ENCODE measurements around the gene NCOA1.
"Not testable (repeated sequence)": the region's sequence is repeated elsewhere in the genome, so short reads cannot be mapped to it uniquely, and the experiment has no call there.

The NCOA1 gene

DNA sequence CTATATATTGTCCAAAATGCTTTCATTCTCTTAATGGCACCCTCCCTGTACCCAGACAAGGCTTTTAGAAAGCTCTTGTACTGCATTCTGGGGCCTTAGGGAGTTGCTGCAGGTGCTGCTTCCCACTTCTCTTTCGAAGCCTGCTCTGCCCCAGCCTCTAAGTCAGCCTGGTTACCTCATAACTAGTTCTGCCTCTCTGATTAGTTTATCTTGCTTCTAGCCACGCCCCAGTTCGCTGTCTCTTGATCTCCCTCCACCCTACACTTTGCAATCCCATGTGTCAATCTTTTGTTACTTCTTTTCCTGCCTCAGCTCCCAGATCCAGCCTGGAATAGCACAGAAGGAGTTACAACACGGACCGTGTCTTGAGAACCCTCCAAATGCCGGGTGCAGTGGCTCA is 13.8 kb upstream of the NCOA1 start:
- DNase-seq = no peak

DNA sequence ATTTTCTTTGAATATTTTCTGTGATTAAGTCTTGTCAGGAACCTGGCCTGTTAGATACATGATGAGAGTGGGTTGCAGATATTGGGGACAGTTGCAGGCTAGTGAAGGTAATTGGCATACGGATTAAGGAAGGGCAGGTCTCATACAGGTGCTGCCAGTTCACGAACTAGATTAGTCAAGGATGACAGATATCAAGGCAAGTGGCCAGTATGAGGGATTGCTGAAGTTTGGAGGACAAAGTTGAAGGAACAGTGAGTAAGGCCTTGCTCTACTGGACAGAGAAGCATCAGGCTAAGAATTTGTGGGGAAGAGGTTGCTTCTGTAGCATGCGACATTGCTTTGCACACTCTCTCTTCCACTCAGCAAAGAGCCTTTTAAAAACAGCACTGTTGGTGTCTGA is 12.8 kb upstream of the NCOA1 start:
- no peak for DNase-seq

DNA sequence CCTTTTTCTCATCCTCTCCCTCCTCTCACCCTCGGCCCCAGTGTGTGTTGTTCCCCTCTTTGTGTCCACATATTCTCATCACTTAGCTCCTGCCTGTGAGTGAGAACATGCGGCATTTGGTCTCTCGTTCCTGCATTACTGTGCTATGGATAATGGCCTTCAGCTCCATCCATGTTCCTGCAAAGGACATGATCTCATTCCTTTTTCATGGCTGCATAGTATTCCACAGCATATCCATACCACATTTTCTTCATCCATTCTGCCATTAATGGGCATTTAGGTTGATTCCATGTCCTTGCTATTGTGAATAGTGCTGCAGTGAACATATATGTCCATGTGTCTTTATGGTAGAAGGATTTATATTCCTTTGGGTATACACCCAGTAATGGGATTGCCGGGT is 10.8 kb upstream of the NCOA1 start:
- no peak for DNase-seq

DNA sequence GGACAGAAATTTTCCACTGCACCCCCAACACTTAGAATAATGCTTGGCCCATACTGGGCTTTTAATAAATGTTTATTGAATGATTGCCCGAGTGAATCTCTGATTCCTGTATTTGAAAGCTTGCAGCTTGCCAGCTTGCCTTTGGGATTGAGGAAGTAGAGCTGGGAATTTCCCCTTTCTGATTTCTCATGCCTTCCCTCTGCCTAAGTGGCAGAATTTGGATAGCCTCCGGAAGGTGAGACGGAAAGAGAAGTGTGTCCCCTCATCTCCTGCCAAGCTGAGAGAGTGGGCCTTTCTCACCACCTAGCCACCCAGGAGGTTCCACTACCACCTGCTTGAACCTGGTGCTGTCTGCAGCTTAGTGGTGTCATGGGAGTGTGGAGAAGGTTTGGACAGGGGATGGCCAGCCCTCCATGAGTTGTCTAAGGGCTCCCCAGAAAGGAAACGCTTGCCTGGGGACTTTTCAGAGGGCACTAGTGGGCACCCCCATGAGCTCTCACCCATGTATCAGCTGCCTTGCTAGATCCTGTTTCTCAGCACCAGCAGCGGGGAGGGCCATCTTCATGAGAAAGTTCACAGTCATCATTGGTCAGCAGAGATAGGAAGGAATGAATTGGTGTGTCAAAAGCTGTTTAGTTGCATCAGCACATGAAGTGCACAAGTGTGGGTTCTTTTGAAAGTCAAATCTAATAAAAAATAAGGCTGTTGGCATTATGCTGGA is 8.6 kb upstream of the NCOA1 start:
- DNase-seq = no peak

- no peak for DNase-seq
These were observed 8.1 kb upstream of the NCOA1 start for GRCh38 chr2:24482972-24483300.

DNA sequence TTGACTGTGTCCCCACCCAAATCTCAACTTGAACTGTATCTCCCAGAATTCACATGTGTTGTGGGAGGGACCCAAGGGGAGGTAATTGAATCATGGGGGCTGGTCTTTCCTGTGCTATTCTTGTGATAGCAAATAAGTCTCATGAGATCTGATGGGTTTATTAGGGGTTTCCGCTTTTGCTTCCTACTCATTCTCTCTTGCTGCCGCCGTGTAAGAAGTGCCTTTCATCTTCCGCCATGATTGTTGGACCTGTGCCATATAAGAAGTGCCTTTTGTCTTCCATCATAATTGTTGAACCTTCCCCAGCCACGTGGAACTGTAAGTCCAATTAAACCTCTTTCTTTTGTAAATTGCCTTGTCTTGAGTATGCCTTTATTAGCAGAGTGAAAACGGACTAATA is 6.4 kb upstream of the NCOA1 start:
- DNase-seq = not testable (repeated sequence)

DNA sequence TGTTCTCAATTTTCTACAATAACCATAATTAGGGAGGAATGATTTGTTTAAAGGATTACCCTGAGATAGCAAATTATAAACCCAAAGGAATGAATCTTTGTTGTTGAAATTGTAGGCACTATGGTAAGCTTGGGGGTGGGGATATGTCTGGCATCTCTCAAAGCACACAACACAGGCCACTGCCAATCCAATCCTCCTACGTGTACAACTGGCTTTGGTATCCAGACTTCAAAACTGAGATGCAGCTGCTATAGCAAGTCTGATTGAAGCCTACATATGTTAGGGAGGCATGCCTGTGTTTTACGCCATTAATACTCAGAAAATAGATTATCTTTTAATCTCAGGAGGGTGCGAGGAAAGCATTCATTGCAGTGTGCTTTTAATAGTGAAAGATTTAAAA is 5.9 kb upstream of the NCOA1 start:
- no peak for DNase-seq

- no peak for DNase-seq
These were observed 4.3 kb upstream of the NCOA1 start for GRCh38 chr2:24486636-24487205.

DNA sequence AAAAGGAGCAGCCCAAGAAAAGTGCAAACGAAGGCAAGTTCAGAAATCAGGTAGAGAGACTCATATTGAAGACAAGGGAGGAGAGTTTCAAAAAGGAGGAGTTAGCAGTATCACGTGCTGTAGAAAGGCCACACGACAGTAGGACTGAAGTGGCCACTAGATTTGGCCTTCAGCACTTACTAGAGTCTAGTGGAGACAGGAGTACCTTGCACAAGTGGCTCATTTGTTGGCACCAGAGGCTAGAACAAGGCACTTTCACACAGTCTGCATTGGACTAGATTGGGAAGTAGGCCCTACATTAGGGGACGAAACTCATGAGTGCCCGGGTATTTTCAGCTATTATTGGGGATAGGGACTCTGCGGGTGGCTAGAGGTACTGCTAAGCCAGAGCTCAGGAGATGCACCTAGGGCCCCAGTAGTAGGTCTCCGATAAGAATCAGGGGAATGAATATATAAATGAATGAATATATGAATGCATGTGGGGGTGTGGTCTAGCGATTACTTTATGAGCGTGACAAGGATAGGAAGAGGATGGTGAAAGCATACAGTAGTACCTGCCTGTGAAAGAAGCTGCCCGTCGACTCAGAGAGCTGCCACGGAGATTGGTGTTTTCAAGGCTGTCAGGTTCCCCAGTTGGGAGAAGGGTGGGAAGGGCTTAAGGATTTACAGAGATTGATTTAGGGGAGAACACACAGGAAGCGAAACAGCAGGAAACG is 1.4 kb upstream of the NCOA1 start:
- DNase-seq = no peak

DNA sequence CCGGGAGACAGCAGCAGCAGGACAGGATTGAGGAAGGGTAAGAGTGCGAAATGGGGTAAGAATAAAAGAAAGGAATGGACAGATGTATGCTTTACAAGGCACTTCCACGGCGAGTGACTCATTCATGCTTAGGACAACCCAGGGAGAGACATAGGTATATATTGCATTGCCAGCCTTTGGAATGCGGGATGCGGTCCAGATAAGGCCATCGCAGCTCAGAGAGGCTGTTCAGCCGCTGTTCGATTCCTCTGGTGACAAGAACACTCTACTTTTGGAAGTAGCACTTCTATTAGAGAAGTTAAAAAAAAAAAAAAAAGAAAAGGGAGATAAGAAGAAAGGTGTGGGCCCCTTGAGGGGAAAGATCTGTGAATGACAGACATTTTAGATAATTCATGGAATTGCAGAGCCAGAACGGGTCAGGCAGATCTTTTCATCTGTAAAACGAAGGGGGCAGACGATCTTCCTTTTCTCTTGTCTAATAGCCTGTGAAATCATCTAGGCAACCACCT is 819 bp upstream of the NCOA1 start:
- DNase-seq = peak in 1 of 2 experiments; percentile 31

DNA sequence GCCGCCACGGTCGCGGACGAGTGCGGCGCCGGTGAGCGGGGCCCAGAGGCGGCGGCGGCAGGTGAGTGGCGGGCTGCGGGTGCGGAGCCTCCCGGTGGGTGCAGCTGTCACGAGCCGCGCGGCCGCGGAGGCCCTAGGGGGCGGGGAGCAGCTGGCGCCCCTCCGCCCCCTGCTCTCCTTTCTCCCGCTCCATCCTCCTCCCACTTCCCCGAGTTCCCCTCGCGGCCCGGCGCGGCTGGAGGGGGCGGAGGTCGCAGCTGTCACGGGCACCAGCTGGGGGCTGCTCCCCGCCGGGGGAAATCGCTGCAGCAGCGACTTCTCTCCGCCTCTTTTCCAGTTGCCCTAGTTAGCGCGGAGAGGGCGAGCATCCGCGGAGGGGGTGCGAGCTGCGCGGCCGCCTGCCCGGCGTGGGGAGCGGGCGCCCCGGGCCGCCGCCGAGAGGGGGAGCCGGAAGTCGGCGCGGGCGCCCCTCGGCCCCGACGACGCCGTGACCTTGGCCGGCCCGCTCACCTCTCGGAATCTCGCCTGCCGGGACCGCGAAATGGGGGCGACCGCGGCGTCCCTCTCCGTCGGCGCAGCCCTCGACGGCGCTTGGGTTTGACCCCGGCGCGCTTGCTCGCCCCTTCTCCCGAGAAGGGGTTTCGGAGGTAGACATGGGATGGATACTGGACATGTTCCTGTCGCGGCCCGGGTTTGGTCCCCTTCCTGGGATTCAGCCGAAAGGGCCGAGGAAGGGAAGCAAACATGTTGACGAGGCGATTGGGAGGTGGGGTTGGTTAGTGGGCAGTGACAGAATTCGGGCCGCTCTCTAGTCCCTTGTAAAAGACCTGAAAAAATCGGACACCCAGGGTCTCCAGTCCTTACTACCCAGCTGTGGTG is 727 bp downstream of the NCOA1 start:
- DNase-seq = peak; percentile 33 to 45

DNA sequence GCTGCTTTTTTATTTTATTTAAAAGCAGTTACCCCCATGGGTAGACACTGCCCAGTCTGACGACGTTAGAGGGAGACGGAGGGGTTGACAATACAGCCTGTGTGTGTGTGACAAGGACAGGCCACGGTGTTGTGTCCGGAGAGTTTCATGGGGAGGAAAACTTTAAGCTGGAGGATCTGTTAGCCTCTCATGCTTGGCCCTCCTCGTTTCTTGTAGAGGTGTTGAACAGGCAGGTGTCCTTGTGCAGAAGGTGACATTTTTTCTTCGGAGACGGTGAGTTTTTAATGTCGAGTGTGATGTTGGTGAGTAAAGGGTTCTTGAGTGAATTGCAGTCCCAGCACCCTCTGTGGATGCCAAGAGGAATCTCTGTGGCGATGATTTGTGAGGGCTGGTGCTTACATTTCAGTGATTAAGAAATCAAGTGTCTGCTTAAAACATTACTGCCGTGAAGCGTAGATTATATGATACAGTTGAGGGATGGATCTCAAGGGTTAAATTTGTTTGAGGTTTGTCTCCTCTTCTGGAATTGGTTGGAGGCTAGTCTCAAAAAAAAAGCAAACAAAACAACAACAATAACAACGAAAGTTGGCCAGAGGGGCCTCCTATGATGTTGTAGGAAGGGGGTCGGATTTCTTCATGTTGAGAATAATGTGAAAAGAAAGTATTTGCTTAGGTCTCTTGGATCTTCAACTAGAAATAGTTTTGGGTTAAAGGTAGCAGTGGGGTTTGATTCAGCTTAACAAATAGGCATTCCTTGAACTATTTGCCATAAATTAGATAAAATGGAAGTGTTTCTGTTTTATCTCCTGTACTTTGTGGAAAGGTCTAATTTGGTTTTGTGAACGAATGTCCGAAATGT is 1.6 kb downstream of the NCOA1 start:
- no peak for DNase-seq

DNA sequence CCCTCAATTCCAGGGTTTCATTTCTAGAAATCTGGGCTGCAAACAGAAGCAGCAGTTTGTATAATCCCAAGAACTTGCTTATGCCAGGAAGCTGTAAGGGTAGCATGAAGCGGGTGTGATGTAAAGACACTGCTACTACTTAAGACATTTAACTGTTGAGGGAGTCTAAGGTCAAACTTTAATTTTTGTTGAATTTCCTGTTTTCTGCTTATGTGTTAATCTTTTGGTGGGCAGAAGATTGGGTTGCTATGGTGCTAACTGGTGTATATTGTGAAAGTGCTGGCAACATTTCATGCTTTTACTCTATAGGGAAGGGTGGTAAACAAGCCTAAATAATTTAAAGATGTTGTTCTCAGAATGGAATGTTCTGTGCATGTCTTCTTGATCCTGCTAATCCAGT is 2.7 kb downstream of the NCOA1 start:
- peak in 1 of 2 experiments; percentile 12 for DNase-seq

DNA sequence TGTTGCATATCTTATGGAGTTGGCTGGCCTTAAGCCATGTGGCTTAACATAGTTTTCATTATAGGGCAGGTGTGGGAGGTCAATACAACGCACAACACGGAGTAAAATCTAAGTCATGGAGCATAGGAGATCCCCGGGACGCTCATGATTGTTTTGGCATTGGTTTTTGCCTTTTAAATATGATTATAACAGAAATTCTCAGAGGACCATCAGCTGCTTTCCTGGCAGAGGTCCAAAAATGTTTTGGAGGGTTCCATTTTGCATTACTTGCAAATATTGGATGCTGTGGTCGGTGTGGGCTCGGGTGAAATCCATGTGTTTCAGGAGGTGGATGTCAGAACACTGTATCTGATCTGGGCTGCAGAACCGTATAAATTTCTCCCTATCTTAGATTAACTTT is 3.4 kb downstream of the NCOA1 start:
- no peak for DNase-seq

DNA sequence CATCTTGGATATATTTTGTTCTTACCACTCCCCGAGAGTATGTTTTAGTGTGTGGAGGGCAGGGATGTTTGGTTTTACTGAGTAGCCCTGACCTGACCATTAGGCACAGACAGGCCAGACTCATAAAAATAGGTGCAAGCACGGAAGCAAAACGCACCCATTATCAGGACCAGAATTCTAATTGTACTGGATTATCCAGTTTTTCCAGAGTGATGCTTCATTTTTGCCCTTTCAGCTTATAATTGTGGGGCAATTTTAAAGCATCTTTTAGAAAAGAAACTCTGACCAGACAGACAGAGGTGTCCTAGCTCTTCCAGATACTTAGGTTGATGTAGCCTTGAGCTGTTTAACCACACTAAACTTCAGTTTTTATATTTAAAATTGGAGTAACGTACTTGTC is 4.4 kb downstream of the NCOA1 start:
- no peak for DNase-seq

DNA sequence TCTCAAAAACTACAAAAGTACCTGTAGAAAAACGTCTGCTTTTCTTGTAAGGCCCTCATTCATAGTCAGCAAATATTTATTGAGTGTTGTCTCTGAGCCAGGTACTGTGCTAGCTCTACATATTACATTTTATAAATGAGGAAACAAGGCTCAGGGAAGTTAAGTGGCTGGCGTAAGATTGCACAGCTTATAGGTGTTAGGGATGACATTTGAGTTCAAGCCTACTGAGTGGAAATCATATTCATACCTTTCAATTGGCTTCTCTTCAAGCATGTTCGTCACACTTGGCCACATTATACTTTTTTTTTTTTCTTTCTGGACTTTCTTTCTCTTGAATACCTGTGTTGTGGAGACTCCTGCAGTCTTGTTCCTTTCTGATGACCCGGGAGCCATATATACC is 5.9 kb downstream of the NCOA1 start:
- no peak for DNase-seq

- DNase-seq = no peak
These were observed 6.6 kb downstream of the NCOA1 start for GRCh38 chr2:24497685-24498084.

DNA sequence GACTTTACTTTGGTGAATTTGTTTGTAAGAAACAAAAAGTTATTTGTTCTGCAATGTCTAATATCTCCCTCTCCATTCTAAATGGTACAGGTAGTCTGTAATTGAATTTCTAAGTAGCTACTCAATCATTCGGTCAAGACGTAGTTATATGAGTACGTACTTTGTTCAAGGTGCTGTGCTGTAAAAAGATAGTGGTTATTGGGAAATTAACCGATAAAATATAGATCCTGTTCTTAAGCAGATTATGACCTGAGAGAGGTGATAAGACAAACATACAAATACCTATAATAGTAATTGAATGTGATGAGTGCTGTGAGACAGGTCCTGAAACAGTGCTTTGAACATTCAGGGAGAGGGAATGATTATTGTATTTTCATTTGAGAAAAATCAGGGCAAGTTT is 7.1 kb downstream of the NCOA1 start:
- DNase-seq = no peak

GRCh38 chr2:24501813-24502212 is 10.8 kb downstream of the NCOA1 start:
- DNase-seq = no peak

DNA sequence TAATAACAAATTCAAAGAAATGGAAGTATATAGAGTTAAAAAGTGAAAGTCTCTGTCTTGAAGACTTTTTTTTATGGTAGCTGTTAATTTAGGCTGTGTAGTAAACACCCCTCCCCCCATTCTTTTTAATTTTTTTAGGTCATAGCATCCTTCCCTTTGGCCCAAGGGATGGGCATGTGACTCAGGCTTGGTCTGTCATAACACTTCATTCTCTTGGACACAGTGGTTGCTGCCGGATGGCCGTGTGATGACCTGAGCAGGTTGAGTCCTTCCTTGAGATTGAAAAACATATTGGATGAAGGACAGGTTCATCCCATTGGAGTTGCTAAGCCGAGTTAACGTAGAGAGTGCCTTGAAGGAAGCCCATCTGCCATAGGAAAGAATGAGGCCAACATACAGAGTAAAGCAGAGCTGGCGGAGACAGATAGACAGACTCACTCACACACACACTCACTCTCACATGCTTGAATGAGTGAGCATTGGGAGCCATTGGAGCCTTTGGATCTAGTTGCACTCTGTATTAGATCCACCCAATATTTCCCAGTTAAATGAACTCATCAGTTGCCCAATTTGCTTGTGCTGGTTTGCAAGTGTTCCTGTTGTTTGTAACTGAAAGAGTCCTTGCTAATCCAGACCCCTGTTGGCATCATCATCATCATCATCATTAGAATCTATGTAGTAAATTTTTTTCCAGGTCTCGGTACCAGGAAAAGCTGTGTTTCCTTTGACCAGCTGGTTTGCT is 14.7 kb downstream of the NCOA1 start:
- no peak for DNase-seq

- no peak for DNase-seq
These were observed 16.5 kb downstream of the NCOA1 start for GRCh38 chr2:24507549-24507948.

DNA sequence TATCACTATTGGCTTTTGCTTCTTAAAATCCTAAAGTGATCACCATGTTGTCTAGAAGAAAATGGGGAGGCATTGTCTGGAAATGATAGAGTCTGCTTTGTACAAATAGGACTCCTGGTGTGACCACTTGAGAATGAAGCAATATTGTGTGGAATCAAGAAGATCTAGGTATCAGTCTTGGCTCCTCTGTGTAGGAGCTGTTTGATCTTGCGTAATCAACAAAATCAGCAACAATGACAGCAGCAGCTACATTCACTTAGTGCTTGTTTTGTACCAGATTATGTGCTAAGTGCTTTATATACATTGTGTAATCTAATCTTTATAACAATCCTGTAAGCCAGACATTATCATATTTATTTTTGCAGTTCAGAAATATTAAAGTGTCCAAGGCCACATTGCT is 17.8 kb downstream of the NCOA1 start:
- DNase-seq = no peak

Measured in Kasumi-1 (cell line).